Measurements from ENCODE around the gene FBXL16.

FBXL16 gene

DNA sequence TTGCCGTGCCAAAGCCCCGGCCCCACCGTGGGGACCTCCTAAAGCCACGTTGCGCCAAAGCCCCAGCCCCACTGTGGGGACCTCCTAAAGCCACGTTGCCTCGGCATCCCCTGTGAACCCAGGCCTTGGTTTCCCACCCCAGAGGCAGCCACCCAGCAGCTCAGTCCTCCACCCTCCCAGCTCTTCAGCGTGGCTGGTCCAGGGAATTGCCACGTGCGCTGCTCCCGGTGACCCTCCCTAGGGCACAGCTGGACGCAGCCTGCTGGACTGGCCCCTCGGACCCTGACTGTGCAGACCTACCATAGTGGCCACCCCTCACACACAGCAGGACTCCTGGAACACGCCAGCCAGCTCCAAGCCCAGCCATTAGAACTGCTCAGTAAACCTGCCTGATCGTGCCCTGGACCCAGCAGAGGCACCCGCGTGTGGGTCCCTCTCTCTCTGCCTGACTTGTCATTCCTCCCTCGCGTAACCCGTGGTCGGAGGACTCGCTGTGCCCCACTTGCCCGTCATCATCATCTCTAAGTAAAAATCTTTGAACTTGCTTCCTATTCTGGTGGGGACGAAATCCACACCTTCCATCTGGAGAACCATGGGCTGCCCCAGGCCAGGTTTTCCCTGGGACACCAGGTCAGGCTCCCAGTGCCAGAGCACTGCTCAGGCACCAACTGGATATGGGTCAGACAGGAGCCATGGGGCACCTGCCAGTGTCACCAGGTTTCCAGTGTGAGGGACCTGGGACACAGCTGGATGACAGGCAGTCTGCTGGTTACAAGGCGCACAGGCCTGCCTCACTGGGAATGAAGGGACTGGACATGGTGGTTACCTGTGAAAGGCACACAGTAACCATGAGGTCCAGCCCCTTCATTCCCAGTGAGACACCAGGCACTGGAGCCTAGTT, 29.6 kb upstream of the FBXL16 start:
- Histone ChIP-seq H3K27ac (replicated peaks; ENCODE audit: low read length) (no peak overlapping the region), H2BK12ac (ENCODE audit: low read length) (no peak overlapping the region), H2AK5ac (ENCODE audit: low read depth, low read length) (no peak overlapping the region), H2BK5ac (ENCODE audit: low read length) (no peak overlapping the region), H3K9ac (ENCODE audit: low read depth, low read length, poor library complexity) (no peak overlapping the region), H3K18ac (ENCODE audit: low read length) (no peak overlapping the region), H4K8ac (ENCODE audit: low read depth, low read length) (no peak overlapping the region), H2BK15ac (ENCODE audit: low read length) (no peak overlapping the region), H2BK120ac (ENCODE audit: low read depth, low read length) (no peak overlapping the region), H3K4ac (ENCODE audit: low read length) (no peak overlapping the region), H3K79me1 (ENCODE audit: low read depth, low read length) (peaks cover 9% of the 10 kb centered on the region), H3K4me1 (ENCODE audit: control insufficient read depth in 2 of 2, insufficient read depth in 1 of 2, low read depth in 1 of 2, low read length in 2 of 2) (peaks cover 4 to 5% of the 10 kb centered on the region in 2 donors), H3K23ac (ENCODE audit: low read depth, low read length, poor library complexity) (no peak overlapping the region), H3K14ac (ENCODE audit: low read length) (no peak overlapping the region), H3K9me3 (replicated peaks in 1 of 2; ENCODE audit: control insufficient read depth in 2 of 2, insufficient read depth in 1 of 2, low read depth in 1 of 2, low read length in 2 of 2) (no peaks in the 10 kb centered on the region), H4K91ac (ENCODE audit: low read depth, low read length, poor library complexity) (no peak overlapping the region), H3K27me3 (ENCODE audit: control insufficient read depth in 3 of 3, insufficient read depth in 3 of 3, low read depth in 1 of 3, low read length in 3 of 3) (no peaks in the 10 kb centered on the region), H2AFZ (ENCODE audit: low read length) (no peak overlapping the region), H3K36me3 (replicated peaks in 1 of 2; ENCODE audit: control insufficient read depth in 2 of 2, insufficient read depth in 2 of 2, low read length in 2 of 2) (peaks cover 33 to 65% of the 10 kb centered on the region in 2 donors), H3K4me3 (ENCODE audit: low read length in 2 of 2) (no peak overlapping the region), H3K4me2 (ENCODE audit: insufficient read depth, low read length, poor library complexity, severe bottlenecking) (no peak overlapping the region)
- WGBS, 2 donors (ENCODE audit: extremely low coverage in 2 of 2, insufficient read length in 2 of 2, insufficient replicate concordance in 1 of 2): no CpG with 5 or more reads among the region's 25 CpGs
- DNase-seq (ENCODE audit: low spot score): no peak

DNA sequence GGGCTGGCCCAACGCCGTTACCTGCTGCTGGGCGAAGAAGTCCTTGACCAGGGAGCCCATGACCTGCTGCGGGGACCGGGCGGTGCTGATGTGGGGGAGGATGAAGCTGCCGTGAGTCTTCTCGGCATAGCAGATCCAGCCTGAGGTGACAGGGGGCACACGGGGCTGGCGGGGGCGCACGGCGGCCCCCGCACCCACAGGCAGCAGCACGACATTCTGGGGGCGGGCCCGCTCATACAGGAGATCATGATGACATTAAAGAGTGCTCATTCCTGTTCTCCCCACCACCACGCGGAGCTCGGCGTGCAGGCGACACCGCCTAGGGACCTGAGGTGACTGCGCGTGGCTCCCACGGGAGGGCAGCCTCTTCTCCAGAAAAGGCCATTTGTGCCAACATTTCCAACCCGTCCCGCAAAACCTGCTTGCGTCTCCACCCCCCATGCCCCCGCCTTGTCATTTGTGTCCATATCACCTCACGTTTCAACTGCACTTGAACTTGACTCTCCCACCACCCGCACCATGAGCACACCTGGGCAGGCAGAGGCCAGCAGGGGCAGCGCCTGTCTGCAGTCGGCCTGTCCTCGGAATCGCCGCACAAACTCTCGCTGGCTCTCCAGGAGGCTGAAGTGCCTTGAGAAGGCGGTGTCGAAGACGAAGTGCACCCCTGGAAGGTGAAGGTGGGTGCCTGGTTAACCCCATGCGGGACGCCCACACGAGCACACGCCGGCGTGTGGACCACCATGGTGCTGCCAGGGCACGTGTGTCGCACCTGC, 28.8 kb upstream of the FBXL16 start:
- H3K14ac ChIP-seq (ENCODE audit: low read length): no peak overlapping the region
- no peak overlapping the region for H3K27ac ChIP-seq (replicated peaks; ENCODE audit: low read length)
- no CpG with 5 or more reads among the region's 49 CpGs for WGBS, 2 donors (ENCODE audit: extremely low coverage in 2 of 2, insufficient read length in 2 of 2, insufficient replicate concordance in 1 of 2)
- no peak overlapping the region for H2BK120ac ChIP-seq (ENCODE audit: low read depth, low read length)
- H3K9me3 ChIP-seq (replicated peaks in 1 of 2; ENCODE audit: control insufficient read depth in 2 of 2, insufficient read depth in 1 of 2, low read depth in 1 of 2, low read length in 2 of 2): no peaks in the 10 kb centered on the region
- no peak overlapping the region for H3K4me2 ChIP-seq (ENCODE audit: insufficient read depth, low read length, poor library complexity, severe bottlenecking)
- no peaks in the 10 kb centered on the region for H3K27me3 ChIP-seq (ENCODE audit: control insufficient read depth in 3 of 3, insufficient read depth in 3 of 3, low read depth in 1 of 3, low read length in 3 of 3)
- DNase-seq (ENCODE audit: low spot score): no peak
- H4K91ac ChIP-seq (ENCODE audit: low read depth, low read length, poor library complexity): no peak overlapping the region
- H3K9ac ChIP-seq (ENCODE audit: low read depth, low read length, poor library complexity): no peak overlapping the region
- H2BK5ac ChIP-seq (ENCODE audit: low read length): no peak overlapping the region
- H2AFZ ChIP-seq (ENCODE audit: low read length): no peak overlapping the region
- peak overlapping the region; percentile 58 for H2BK15ac ChIP-seq (ENCODE audit: low read length)
- H4K8ac ChIP-seq (ENCODE audit: low read depth, low read length): no peak overlapping the region
- no peak overlapping the region for H3K4me3 ChIP-seq (ENCODE audit: low read length in 2 of 2)
- H3K4ac ChIP-seq (ENCODE audit: low read length): no peak overlapping the region
- no peak overlapping the region for H2AK5ac ChIP-seq (ENCODE audit: low read depth, low read length)
- H3K4me1 ChIP-seq (ENCODE audit: control insufficient read depth in 2 of 2, insufficient read depth in 1 of 2, low read depth in 1 of 2, low read length in 2 of 2): no peaks in the 10 kb centered on the region
- H3K79me1 ChIP-seq (ENCODE audit: low read depth, low read length): peaks cover 8% of the 10 kb centered on the region
- H3K18ac ChIP-seq (ENCODE audit: low read length): no peak overlapping the region
- peaks cover 34 to 65% of the 10 kb centered on the region in 2 donors for H3K36me3 ChIP-seq (replicated peaks in 1 of 2; ENCODE audit: control insufficient read depth in 2 of 2, insufficient read depth in 2 of 2, low read length in 2 of 2)
- H3K23ac ChIP-seq (ENCODE audit: low read depth, low read length, poor library complexity): no peak overlapping the region
- H2BK12ac ChIP-seq (ENCODE audit: low read length): peak overlapping the region; percentile 73

DNA sequence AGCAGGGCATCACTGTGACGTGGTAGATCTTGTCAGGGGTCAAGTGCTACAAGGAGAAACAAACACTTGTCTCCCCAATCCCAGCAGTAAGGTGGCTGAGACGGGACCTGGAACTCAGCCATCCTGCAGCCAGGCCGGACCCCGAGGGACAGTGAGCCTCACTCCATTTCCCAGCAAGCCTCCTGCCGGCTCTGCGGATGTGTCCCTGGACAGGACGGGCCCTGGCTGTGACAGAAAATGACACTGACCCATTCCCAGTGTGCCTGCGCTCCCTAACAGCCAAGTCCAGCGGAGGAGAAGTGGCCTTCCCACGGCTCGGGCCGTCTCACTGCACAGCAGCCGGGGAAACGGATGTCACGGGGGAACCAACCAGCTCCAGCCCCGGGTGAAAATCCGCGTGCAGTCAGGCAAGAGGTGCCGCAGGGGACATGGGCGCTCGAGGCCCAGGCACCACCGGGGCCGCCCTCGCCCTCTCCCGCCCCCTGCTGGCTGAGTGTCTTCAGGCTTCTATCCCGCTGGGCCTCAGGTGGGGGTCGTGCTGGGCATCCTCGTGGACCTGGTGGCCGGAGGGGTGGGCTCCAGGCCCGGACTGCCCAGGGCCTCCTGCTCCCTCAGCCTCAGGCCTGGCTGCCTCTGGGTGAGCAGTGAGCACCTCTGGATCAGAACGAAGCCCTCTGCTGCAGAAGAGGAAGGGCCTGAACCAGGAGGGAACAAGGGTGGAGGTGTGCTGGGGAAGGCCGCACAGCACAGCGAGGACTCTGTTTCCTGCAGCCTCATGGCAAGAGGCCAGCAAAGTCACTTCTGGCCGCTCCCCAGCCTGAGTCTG, 28.0 kb upstream of the FBXL16 start:
- Histone ChIP-seq H2AFZ (ENCODE audit: low read length) (no peak overlapping the region), H3K27ac (replicated peaks; ENCODE audit: low read length) (no peak overlapping the region), H3K18ac (ENCODE audit: low read length) (no peak overlapping the region), H3K9me3 (replicated peaks in 1 of 2; ENCODE audit: control insufficient read depth in 2 of 2, insufficient read depth in 1 of 2, low read depth in 1 of 2, low read length in 2 of 2) (no peaks in the 10 kb centered on the region), H4K8ac (ENCODE audit: low read depth, low read length) (no peak overlapping the region), H2BK5ac (ENCODE audit: low read length) (peak overlapping the region; percentile 88), H2BK15ac (ENCODE audit: low read length) (peak overlapping the region; percentile 58), H3K36me3 (replicated peaks in 1 of 2; ENCODE audit: control insufficient read depth in 2 of 2, insufficient read depth in 2 of 2, low read length in 2 of 2) (peaks cover 34 to 65% of the 10 kb centered on the region in 2 donors), H2BK12ac (ENCODE audit: low read length) (peak overlapping the region; percentile 73), H2BK120ac (ENCODE audit: low read depth, low read length) (no peak overlapping the region), H3K79me1 (ENCODE audit: low read depth, low read length) (peaks cover 6% of the 10 kb centered on the region), H3K9ac (ENCODE audit: low read depth, low read length, poor library complexity) (peak overlapping the region; percentile 63), H3K4ac (ENCODE audit: low read length) (no peak overlapping the region), H2AK5ac (ENCODE audit: low read depth, low read length) (no peak overlapping the region), H3K14ac (ENCODE audit: low read length) (no peak overlapping the region), H3K4me2 (ENCODE audit: insufficient read depth, low read length, poor library complexity, severe bottlenecking) (no peak overlapping the region), H3K27me3 (ENCODE audit: control insufficient read depth in 3 of 3, insufficient read depth in 3 of 3, low read depth in 1 of 3, low read length in 3 of 3) (peaks cover 0 to under 1% (median 0%) of the 10 kb centered on the region in 3 experiments), H3K4me3 (ENCODE audit: low read length in 2 of 2) (no peak overlapping the region), H3K4me1 (ENCODE audit: control insufficient read depth in 2 of 2, insufficient read depth in 1 of 2, low read depth in 1 of 2, low read length in 2 of 2) (peaks cover 0 to under 1% of the 10 kb centered on the region in 2 donors), H3K23ac (ENCODE audit: low read depth, low read length, poor library complexity) (peak overlapping the region; percentile 55), H4K91ac (ENCODE audit: low read depth, low read length, poor library complexity) (no peak overlapping the region)
- DNase-seq (ENCODE audit: low spot score): no peak
- no CpG with 5 or more reads among the region's 34 CpGs for WGBS, 2 donors (ENCODE audit: extremely low coverage in 2 of 2, insufficient read length in 2 of 2, insufficient replicate concordance in 1 of 2)
